ENCODE results near the gene DEDD. TPM values are rescaled to one million over a fixed set of nuclear protein-coding genes. Genes with fewer than 3 reads are reported as not detected.

The DEDD gene
- total and polyA plus RNA-seq, 2 donors, result 14.7 to 24.8 TPM

DNA sequence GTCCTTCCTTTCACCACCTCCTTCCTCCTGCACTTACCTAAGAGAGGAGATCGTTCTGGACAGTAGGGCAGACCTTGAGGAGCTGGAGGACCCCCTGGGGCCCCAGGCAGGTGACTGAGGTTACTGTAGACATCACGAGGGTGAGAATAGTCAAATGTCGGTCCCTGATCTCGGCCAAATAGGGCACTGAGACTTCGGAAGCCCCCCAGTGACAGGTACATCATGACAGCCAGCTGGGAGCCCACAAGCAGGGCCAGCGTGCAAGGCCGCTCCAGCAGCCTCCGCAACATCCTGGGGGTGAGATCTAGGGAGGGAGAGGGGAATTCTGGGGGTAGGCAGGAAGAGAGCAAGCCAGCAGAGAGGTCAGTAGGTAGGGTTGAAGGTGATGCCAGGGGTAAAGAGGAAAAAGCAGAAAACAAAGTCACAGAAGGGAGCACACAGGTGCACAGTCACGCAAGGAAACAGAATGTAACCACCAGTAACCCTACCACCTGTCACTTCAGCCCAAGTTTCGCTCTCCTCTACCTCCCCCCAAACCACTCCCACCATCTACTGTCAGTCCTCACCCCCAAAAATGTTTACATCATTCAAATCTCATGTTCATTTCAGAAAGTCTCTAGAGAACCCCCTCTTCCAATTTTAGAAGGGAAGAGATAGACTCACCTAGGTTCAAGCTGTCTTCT, 43.4 kb upstream of the DEDD start:
- Histone ChIP-seq H3K36me3 (ENCODE audit: control insufficient read depth in 2 of 2, insufficient read depth in 2 of 2, low read length in 1 of 2) (peaks cover 39 to 46% of the 10 kb centered on the region in 2 donors), H3K27me3 (ENCODE audit: control insufficient read depth in 2 of 2, insufficient read depth in 1 of 2, low read length in 1 of 2) (no peaks in the 10 kb centered on the region), H3K9me3 (ENCODE audit: control insufficient read depth in 2 of 2, insufficient read depth in 1 of 2, low read length in 1 of 2) (no peaks in the 10 kb centered on the region), H3K4me3 (ENCODE audit: low read length in 2 of 2) (no peak overlapping the region), H3K27ac (ENCODE audit: low read depth in 1 of 2, low read length in 1 of 2) (peak overlapping the region in 1 of 2 donors; percentile 38), H3K4me1 (ENCODE audit: control insufficient read depth in 2 of 2, insufficient read depth in 2 of 2, low read length in 2 of 2) (peaks cover 12 to 21% of the 10 kb centered on the region in 2 donors)
- no peak for DNase-seq (ENCODE audit: low read depth in 6 of 9, low spot score in 9 of 9)
- WGBS, result 92% methylated on average over 10 of the region's 10 CpGs

- Histone ChIP-seq H3K27me3 (ENCODE audit: control insufficient read depth in 2 of 2, insufficient read depth in 1 of 2, low read length in 1 of 2) (no peaks in the 10 kb centered on the region), H3K36me3 (ENCODE audit: control insufficient read depth in 2 of 2, insufficient read depth in 2 of 2, low read length in 1 of 2) (peaks cover 47 to 55% of the 10 kb centered on the region in 2 donors), H3K4me1 (ENCODE audit: control insufficient read depth in 2 of 2, insufficient read depth in 2 of 2, low read length in 2 of 2) (peaks cover 12 to 21% of the 10 kb centered on the region in 2 donors), H3K4me3 (ENCODE audit: low read length in 2 of 2) (no peak overlapping the region), H3K9me3 (ENCODE audit: control insufficient read depth in 2 of 2, insufficient read depth in 1 of 2, low read length in 1 of 2) (no peaks in the 10 kb centered on the region), H3K27ac (ENCODE audit: low read depth in 1 of 2, low read length in 1 of 2) (no peak overlapping the region)
- no peak for DNase-seq (ENCODE audit: low read depth in 6 of 9, low spot score in 9 of 9)
- WGBS, result 98% methylated on average over 11 of the region's 11 CpGs
Observed at GRCh38 chr1:161174911-161175310, 42.4 kb upstream of the DEDD start.

GRCh38 chr1:161173711-161174110, 41.2 kb upstream of the DEDD start:
- Histone ChIP-seq H3K27ac (ENCODE audit: low read depth in 1 of 2, low read length in 1 of 2) (no peak overlapping the region), H3K9me3 (ENCODE audit: control insufficient read depth in 2 of 2, insufficient read depth in 1 of 2, low read length in 1 of 2) (no peaks in the 10 kb centered on the region), H3K27me3 (ENCODE audit: control insufficient read depth in 2 of 2, insufficient read depth in 1 of 2, low read length in 1 of 2) (no peaks in the 10 kb centered on the region), H3K36me3 (ENCODE audit: control insufficient read depth in 2 of 2, insufficient read depth in 2 of 2, low read length in 1 of 2) (peaks cover 52 to 66% of the 10 kb centered on the region in 2 donors), H3K4me1 (ENCODE audit: control insufficient read depth in 2 of 2, insufficient read depth in 2 of 2, low read length in 2 of 2) (peaks cover 12 to 21% of the 10 kb centered on the region in 2 donors), H3K4me3 (ENCODE audit: low read length in 2 of 2) (no peak overlapping the region)
- DNase-seq (ENCODE audit: low read depth in 6 of 9, low spot score in 9 of 9), result no peak
- 98% methylated on average over 11 of the region's 11 CpGs for WGBS

DNA sequence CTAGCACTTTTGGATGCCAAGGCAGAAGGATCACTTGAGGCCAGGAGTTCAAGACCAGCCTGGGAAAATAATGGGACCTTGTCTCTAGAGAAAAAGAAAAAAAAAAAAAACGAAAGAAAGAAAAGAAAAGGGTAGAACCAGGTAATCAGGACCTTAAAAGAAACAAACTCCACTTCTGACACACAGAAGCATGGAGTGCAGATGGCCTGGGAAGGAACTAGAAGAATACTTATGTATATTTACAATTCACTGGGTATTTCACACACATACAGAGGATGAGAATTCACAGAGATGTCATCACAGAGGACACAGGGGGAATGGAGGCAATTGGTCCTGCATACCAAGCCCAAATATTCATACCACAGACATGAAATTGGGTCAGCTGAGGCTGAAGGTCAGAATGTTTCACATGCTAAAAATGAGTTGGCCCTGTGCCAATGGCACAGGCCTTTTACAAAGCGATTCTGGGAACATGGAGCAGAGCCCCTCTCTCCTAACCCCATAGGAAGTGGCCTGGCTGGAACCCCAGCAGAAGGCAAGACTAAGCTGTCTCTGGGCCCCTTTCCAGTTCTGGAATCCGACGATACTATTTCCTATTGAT, 40.4 kb upstream of the DEDD start:
- DNase-seq (ENCODE audit: low read depth in 6 of 9, low spot score in 9 of 9), result no peak

GRCh38 chr1:161172349-161172748, 39.9 kb upstream of the DEDD start:
- H3K4me3 ChIP-seq (ENCODE audit: low read length in 2 of 2), result no peak overlapping the region
- H3K36me3 ChIP-seq (ENCODE audit: control insufficient read depth in 2 of 2, insufficient read depth in 2 of 2, low read length in 1 of 2), result peaks cover 52 to 66% of the 10 kb centered on the region in 2 donors
- H3K4me1 ChIP-seq (ENCODE audit: control insufficient read depth in 2 of 2, insufficient read depth in 2 of 2, low read length in 2 of 2), result peaks cover 8 to 17% of the 10 kb centered on the region in 2 donors
- H3K27ac ChIP-seq (ENCODE audit: low read depth in 1 of 2, low read length in 1 of 2), result no peak overlapping the region
- H3K9me3 ChIP-seq (ENCODE audit: control insufficient read depth in 2 of 2, insufficient read depth in 1 of 2, low read length in 1 of 2), result no peaks in the 10 kb centered on the region
- no peak for DNase-seq (ENCODE audit: low read depth in 6 of 9, low spot score in 9 of 9)
- 100% methylated on average over 1 of the region's 1 CpG for WGBS
- H3K27me3 ChIP-seq (ENCODE audit: control insufficient read depth in 2 of 2, insufficient read depth in 1 of 2, low read length in 1 of 2), result no peaks in the 10 kb centered on the region

More for the DNA sequence above, 40.4 kb upstream of the DEDD start:
- no peak overlapping the region for H3K27ac ChIP-seq (ENCODE audit: low read depth in 1 of 2, low read length in 1 of 2)
- H3K27me3 ChIP-seq (ENCODE audit: control insufficient read depth in 2 of 2, insufficient read depth in 1 of 2, low read length in 1 of 2), result no peaks in the 10 kb centered on the region
- H3K4me1 ChIP-seq (ENCODE audit: control insufficient read depth in 2 of 2, insufficient read depth in 2 of 2, low read length in 2 of 2), result peaks cover 12 to 21% of the 10 kb centered on the region in 2 donors
- peaks cover 52 to 66% of the 10 kb centered on the region in 2 donors for H3K36me3 ChIP-seq (ENCODE audit: control insufficient read depth in 2 of 2, insufficient read depth in 2 of 2, low read length in 1 of 2)
- H3K4me3 ChIP-seq (ENCODE audit: low read length in 2 of 2), result no peak overlapping the region
- H3K9me3 ChIP-seq (ENCODE audit: control insufficient read depth in 2 of 2, insufficient read depth in 1 of 2, low read length in 1 of 2), result no peaks in the 10 kb centered on the region
- 90% methylated on average over 4 of the region's 4 CpGs for WGBS

GRCh38 chr1:161171696-161172095, 39.2 kb upstream of the DEDD start:
- Histone ChIP-seq H3K4me1 (ENCODE audit: control insufficient read depth in 2 of 2, insufficient read depth in 2 of 2, low read length in 2 of 2) (peaks cover 15 to 19% of the 10 kb centered on the region in 2 donors), H3K4me3 (ENCODE audit: low read length in 2 of 2) (no peak overlapping the region), H3K27ac (ENCODE audit: low read depth in 1 of 2, low read length in 1 of 2) (no peak overlapping the region), H3K9me3 (ENCODE audit: control insufficient read depth in 2 of 2, insufficient read depth in 1 of 2, low read length in 1 of 2) (no peaks in the 10 kb centered on the region), H3K27me3 (ENCODE audit: control insufficient read depth in 2 of 2, insufficient read depth in 1 of 2, low read length in 1 of 2) (no peaks in the 10 kb centered on the region), H3K36me3 (ENCODE audit: control insufficient read depth in 2 of 2, insufficient read depth in 2 of 2, low read length in 1 of 2) (peaks cover 52 to 66% of the 10 kb centered on the region in 2 donors)
- DNase-seq (ENCODE audit: low read depth in 6 of 9, low spot score in 9 of 9), result no peak
- 97% methylated on average over 12 of the region's 12 CpGs for WGBS

DNA sequence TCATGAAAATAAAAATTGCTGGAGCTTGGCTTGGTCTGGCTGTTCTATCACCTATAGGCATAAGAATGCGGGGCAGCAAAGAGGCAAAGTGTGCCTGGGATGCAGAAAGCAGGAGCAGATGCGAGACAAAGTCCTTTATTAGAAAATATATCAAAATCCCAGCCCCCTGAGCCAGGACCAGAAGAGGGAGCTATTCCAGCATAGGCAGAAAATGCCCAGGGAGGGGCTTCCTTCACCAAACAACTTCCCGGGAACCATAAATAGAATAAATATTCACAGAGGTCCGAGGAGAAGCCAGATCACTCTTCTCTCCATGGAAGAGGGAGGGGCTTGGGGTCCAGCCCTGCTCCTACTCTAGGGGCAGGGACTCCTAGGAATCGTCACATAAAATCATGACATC, 38.7 kb upstream of the DEDD start:
- no peaks in the 10 kb centered on the region for H3K9me3 ChIP-seq (ENCODE audit: control insufficient read depth in 2 of 2, insufficient read depth in 1 of 2, low read length in 1 of 2)
- no peak overlapping the region for H3K4me3 ChIP-seq (ENCODE audit: low read length in 2 of 2)
- DNase-seq (ENCODE audit: low read depth in 6 of 9, low spot score in 9 of 9), result no peak
- no peaks in the 10 kb centered on the region for H3K27me3 ChIP-seq (ENCODE audit: control insufficient read depth in 2 of 2, insufficient read depth in 1 of 2, low read length in 1 of 2)
- peaks cover 12 to 16% of the 10 kb centered on the region in 2 donors for H3K4me1 ChIP-seq (ENCODE audit: control insufficient read depth in 2 of 2, insufficient read depth in 2 of 2, low read length in 2 of 2)
- H3K36me3 ChIP-seq (ENCODE audit: control insufficient read depth in 2 of 2, insufficient read depth in 2 of 2, low read length in 1 of 2), result peaks cover 52 to 66% of the 10 kb centered on the region in 2 donors
- 93% methylated on average over 5 of the region's 5 CpGs for WGBS
- no peak overlapping the region for H3K27ac ChIP-seq (ENCODE audit: low read depth in 1 of 2, low read length in 1 of 2)

DNA sequence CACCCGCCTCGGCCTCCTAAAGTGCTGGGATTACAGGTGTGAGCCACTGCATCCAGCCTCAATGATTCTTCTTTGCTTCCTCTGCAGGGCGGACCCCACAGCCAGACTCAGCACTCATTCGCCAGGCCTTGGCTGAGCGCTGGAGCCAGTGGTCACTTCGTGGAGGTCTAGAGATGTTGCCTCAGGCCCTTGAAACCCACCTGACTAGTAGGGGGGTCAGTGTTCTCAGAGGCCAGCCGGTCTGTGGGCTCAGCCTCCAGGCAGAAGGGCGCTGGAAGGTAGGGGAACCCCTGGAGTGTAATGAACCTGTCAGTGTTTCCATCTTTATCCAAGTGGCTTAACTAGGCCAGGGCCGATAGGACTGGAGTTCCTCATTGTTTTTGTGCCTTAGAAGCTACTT, 36.4 kb upstream of the DEDD start:
- H3K27ac ChIP-seq (ENCODE audit: low read depth in 1 of 2, low read length in 1 of 2), result no peak overlapping the region
- DNase-seq (ENCODE audit: low read depth in 6 of 9, low spot score in 9 of 9), result no peak
- H3K4me3 ChIP-seq (ENCODE audit: low read length in 2 of 2), result no peak overlapping the region
- no peaks in the 10 kb centered on the region for H3K27me3 ChIP-seq (ENCODE audit: control insufficient read depth in 2 of 2, insufficient read depth in 1 of 2, low read length in 1 of 2)
- peaks cover 12 to 21% of the 10 kb centered on the region in 2 donors for H3K4me1 ChIP-seq (ENCODE audit: control insufficient read depth in 2 of 2, insufficient read depth in 2 of 2, low read length in 2 of 2)
- H3K9me3 ChIP-seq (ENCODE audit: control insufficient read depth in 2 of 2, insufficient read depth in 1 of 2, low read length in 1 of 2), result no peaks in the 10 kb centered on the region
- peaks cover 55% of the 10 kb centered on the region in 2 donors for H3K36me3 ChIP-seq (ENCODE audit: control insufficient read depth in 2 of 2, insufficient read depth in 2 of 2, low read length in 1 of 2)
- WGBS, result 96% methylated on average over 9 of the region's 9 CpGs

DNA sequence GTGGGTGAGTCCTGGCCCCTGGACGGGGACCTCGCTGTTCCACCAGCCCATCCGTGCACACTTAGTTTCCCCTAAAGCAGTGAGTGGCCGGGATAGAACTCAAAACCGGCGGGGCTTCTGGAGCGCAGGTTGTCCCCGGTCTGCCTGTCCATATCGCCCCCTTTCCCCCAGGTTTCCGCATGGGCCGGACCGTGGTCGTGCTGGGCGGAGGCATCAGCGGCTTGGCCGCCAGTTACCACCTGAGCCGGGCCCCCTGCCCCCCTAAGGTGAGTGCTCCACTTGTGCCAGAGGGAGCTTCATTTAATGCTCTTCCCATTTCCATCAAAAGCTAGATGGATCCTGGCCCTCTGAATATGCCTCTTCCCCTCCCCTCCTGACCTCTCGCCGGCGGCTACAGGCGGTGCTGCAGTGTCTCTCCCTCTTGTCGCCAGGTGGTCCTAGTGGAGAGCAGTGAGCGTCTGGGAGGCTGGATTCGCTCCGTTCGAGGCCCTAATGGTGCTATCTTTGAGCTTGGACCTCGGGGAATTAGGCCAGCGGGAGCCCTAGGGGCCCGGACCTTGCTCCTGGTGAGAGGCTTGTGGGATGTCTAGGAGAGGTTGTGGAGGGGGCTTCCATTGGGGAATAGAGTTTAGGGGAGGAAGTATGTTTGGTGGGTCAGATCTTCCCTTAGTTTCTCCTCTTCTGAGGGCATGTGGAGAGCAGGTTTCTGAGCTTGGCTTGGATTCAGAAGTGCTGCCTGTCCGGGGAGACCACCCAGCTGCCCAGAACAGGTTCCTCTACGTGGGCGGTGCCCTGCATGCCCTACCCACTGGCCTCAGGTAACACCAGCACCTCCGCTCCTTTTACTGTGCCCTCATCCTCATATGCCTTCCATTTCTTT, 34.4 kb upstream of the DEDD start:
- no peaks in the 10 kb centered on the region for H3K9me3 ChIP-seq (ENCODE audit: control insufficient read depth in 2 of 2, insufficient read depth in 1 of 2, low read length in 1 of 2)
- H3K4me3 ChIP-seq (ENCODE audit: low read length in 2 of 2), result peak overlapping the region; percentile 62 to 79
- WGBS, result 13% methylated on average over 33 of the region's 33 CpGs
- peak overlapping the region; percentile 58 for H3K27ac ChIP-seq (ENCODE audit: low read depth in 1 of 2, low read length in 1 of 2)
- DNase-seq (ENCODE audit: low read depth in 6 of 9, low spot score in 9 of 9), result no peak
- peaks cover 46 to 54% of the 10 kb centered on the region in 2 donors for H3K36me3 ChIP-seq (ENCODE audit: control insufficient read depth in 2 of 2, insufficient read depth in 2 of 2, low read length in 1 of 2)
- H3K27me3 ChIP-seq (ENCODE audit: control insufficient read depth in 2 of 2, insufficient read depth in 1 of 2, low read length in 1 of 2), result no peaks in the 10 kb centered on the region
- peaks cover 12 to 21% of the 10 kb centered on the region in 2 donors for H3K4me1 ChIP-seq (ENCODE audit: control insufficient read depth in 2 of 2, insufficient read depth in 2 of 2, low read length in 2 of 2)

All from thymus (tissue), 11 donors.